K562 (cell line): Measurements from ENCODE around the gene SLC48A1.

Experiments
- POLR2A ChIP-seq: fragments of 450-650 bp; conservative IDR thresholded peaks from 2 replicates; pipeline ENCODE4 v1.6.1; 2016
- ZNF24 ChIP-seq: fragments of 450-650 bp; IDR thresholded peaks from 2 replicates; pipeline ENCODE4 v1.6.1; 2016
- TF ChIP-seq, protein P1 (sequence below): fragments of 200-600 bp; sonication (generic); IDR thresholded peaks from one replicate; pipeline ENCODE4 v1.6.1; 2012; ENCODE audit warnings: mild to moderate bottlenecking, low read depth, low read length, inconsistent platforms

DNA sequence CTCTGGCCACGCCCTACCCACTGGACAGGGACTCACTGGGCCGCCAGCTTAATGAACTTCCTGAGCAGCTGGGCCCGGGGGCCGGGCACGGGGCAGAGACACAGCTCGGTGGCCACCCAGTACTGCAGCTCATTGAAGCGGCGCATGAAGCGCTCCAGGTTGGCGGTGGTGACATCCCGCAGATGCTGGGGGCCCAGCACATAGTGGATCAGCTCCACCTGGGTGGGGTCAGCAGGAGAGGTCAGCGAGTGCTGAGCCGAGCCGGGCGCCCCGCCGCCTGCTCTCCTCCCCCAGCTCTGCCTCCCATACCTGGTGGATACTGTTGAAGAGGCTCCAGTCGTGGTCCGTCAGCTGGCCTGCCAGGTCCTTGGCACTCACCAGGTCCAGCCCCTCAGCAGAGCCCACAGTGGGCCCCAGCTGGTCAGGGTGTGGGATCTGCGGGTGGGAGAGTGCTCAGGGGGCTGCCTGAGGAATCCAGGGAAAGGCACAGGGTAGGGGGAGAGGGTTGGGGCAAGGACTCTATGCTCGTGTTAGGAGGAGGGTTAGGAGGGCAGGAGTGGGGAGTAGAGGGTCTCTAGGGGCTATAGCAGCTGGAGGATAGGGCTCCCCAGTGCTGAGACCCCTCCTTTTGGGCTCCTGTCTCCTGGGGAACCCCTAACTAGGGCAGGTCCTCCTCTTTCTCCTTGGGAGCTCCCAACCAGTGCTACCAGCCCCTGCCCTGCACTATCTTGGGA lies 32.3 kb upstream of the SLC48A1 start:
- TF ChIP-seq ZNF24 (no peak), POLR2A (no peak)
- TF ChIP-seq, protein P1, sequence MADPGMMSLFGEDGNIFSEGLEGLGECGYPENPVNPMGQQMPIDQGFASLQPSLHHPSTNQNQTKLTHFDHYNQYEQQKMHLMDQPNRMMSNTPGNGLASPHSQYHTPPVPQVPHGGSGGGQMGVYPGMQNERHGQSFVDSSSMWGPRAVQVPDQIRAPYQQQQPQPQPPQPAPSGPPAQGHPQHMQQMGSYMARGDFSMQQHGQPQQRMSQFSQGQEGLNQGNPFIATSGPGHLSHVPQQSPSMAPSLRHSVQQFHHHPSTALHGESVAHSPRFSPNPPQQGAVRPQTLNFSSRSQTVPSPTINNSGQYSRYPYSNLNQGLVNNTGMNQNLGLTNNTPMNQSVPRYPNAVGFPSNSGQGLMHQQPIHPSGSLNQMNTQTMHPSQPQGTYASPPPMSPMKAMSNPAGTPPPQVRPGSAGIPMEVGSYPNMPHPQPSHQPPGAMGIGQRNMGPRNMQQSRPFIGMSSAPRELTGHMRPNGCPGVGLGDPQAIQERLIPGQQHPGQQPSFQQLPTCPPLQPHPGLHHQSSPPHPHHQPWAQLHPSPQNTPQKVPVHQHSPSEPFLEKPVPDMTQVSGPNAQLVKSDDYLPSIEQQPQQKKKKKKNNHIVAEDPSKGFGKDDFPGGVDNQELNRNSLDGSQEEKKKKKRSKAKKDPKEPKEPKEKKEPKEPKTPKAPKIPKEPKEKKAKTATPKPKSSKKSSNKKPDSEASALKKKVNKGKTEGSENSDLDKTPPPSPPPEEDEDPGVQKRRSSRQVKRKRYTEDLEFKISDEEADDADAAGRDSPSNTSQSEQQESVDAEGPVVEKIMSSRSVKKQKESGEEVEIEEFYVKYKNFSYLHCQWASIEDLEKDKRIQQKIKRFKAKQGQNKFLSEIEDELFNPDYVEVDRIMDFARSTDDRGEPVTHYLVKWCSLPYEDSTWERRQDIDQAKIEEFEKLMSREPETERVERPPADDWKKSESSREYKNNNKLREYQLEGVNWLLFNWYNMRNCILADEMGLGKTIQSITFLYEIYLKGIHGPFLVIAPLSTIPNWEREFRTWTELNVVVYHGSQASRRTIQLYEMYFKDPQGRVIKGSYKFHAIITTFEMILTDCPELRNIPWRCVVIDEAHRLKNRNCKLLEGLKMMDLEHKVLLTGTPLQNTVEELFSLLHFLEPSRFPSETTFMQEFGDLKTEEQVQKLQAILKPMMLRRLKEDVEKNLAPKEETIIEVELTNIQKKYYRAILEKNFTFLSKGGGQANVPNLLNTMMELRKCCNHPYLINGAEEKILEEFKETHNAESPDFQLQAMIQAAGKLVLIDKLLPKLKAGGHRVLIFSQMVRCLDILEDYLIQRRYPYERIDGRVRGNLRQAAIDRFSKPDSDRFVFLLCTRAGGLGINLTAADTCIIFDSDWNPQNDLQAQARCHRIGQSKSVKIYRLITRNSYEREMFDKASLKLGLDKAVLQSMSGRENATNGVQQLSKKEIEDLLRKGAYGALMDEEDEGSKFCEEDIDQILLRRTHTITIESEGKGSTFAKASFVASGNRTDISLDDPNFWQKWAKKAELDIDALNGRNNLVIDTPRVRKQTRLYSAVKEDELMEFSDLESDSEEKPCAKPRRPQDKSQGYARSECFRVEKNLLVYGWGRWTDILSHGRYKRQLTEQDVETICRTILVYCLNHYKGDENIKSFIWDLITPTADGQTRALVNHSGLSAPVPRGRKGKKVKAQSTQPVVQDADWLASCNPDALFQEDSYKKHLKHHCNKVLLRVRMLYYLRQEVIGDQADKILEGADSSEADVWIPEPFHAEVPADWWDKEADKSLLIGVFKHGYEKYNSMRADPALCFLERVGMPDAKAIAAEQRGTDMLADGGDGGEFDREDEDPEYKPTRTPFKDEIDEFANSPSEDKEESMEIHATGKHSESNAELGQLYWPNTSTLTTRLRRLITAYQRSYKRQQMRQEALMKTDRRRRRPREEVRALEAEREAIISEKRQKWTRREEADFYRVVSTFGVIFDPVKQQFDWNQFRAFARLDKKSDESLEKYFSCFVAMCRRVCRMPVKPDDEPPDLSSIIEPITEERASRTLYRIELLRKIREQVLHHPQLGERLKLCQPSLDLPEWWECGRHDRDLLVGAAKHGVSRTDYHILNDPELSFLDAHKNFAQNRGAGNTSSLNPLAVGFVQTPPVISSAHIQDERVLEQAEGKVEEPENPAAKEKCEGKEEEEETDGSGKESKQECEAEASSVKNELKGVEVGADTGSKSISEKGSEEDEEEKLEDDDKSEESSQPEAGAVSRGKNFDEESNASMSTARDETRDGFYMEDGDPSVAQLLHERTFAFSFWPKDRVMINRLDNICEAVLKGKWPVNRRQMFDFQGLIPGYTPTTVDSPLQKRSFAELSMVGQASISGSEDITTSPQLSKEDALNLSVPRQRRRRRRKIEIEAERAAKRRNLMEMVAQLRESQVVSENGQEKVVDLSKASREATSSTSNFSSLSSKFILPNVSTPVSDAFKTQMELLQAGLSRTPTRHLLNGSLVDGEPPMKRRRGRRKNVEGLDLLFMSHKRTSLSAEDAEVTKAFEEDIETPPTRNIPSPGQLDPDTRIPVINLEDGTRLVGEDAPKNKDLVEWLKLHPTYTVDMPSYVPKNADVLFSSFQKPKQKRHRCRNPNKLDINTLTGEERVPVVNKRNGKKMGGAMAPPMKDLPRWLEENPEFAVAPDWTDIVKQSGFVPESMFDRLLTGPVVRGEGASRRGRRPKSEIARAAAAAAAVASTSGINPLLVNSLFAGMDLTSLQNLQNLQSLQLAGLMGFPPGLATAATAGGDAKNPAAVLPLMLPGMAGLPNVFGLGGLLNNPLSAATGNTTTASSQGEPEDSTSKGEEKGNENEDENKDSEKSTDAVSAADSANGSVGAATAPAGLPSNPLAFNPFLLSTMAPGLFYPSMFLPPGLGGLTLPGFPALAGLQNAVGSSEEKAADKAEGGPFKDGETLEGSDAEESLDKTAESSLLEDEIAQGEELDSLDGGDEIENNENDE: no peak
